Smooth muscle cell (in vitro differentiated cells): ENCODE measurements around the gene UMPS. TPM values are rescaled to one million over a fixed set of nuclear protein-coding genes. Genes with fewer than 3 reads are reported as not detected.
A peak's percentile ranks its signal among the peaks of the same experiment; 100 is the strongest.

Experiments used
- DNase-seq: peaks from one replicate; lab custom pipeline; 2025; ENCODE audit not compliant: unreplicated experiment; lab: John Stamatoyannopoulos, UW
- H2AFZ ChIP-seq: fragments of 200-600 bp; sonication (generic); 2 replicates; pipeline ENCODE4 v1.6.0; 2016; ENCODE audit warnings: antibody characterized with exemption, low read depth, mild to moderate bottlenecking
- H3F3A ChIP-seq: fragments of 200-600 bp; sonication (generic); 2 replicates; pipeline ENCODE4 v1.6.0; 2017; ENCODE audit warnings: antibody characterized with exemption, low read depth
- H3K27ac ChIP-seq: fragments of 200-600 bp; sonication (generic); 2 replicates; pipeline ENCODE4 v1.5.1; 2016; ENCODE audit warnings: low read depth, mild to moderate bottlenecking
- H3K27me3 ChIP-seq: fragments of 200-600 bp; sonication (generic); 2 replicates; pipeline ENCODE4 v1.6.1; 2016; ENCODE audit warnings: low read depth, mild to moderate bottlenecking
- H3K36me3 ChIP-seq: fragments of 200-600 bp; sonication (generic); 2 replicates; pipeline ENCODE4 v1.5.1; 2016; ENCODE audit warnings: low read depth
- H3K4me1 ChIP-seq: fragments of 200-600 bp; sonication (generic); 2 replicates; pipeline ENCODE4 v1.5.1; 2016; ENCODE audit warnings: low read depth
- H3K4me2 ChIP-seq: fragments of 200-600 bp; sonication (generic); 2 replicates; pipeline ENCODE4 v1.6.0; 2016; ENCODE audit warnings: mild to moderate bottlenecking
- H3K4me3 ChIP-seq: fragments of 200-600 bp; sonication (generic); 2 replicates; pipeline ENCODE4 v1.5.1; 2016; ENCODE audit warnings: mild to moderate bottlenecking
- H3K79me2 ChIP-seq: fragments of 200-600 bp; sonication (generic); 2 replicates; pipeline ENCODE4 v1.6.0; 2016; ENCODE audit warnings: low read depth, mild to moderate bottlenecking
- H3K9ac ChIP-seq: fragments of 200-600 bp; sonication (generic); 2 replicates; pipeline ENCODE4 v1.6.0; 2016; ENCODE audit warnings: low read depth
- H3K9me3 ChIP-seq: fragments of 200-600 bp; sonication (generic); replicated peaks from 2 replicates; pipeline ENCODE4 v1.5.1; 2016; ENCODE audit warnings: low read depth
- H4K20me1 ChIP-seq: fragments of 200-600 bp; sonication (generic); 2 replicates; pipeline ENCODE4 v1.6.0; 2016; ENCODE audit warnings: low read depth
- WGBS: methylation state at CpG from one replicate; pipeline ENCODE4 v1.1.7; 2016; ENCODE audit warnings: low lambda C conversion rate; 5-methylcytosine and 5-hydroxymethylcytosine counted together
- polyA plus RNA-seq: library from polyadenylated mRNA; unstranded; fragments of >200 nt; fragmentation: Nextera tagmentation; extraction: Ambion mirVana; gene quantifications from 2 replicates; pipeline ENCODE4 v1.2.1, GENCODE V29; 2016
- total RNA-seq: library from RNA; depleted of rRNA; stranded (reverse); fragments of >200 nt; gene quantifications from 2 replicates; pipeline ENCODE4 v1.2.3, GENCODE V29; 2014
- TF ChIP-seq, protein P1 (sequence below): fragments of 200-600 bp; sonication (generic); IDR thresholded peaks from 2 replicates; pipeline ENCODE4 v1.5.1; 2017; ENCODE audit warnings: borderline replicate concordance, mild to moderate bottlenecking, antibody characterized with exemption; ENCODE audit not compliant: insufficient read depth, poor library complexity, severe bottlenecking

UMPS gene
- total and polyA plus RNA-seq, 2 experiments from 2014 or later = 22.3 to 79.2 TPM

DNA sequence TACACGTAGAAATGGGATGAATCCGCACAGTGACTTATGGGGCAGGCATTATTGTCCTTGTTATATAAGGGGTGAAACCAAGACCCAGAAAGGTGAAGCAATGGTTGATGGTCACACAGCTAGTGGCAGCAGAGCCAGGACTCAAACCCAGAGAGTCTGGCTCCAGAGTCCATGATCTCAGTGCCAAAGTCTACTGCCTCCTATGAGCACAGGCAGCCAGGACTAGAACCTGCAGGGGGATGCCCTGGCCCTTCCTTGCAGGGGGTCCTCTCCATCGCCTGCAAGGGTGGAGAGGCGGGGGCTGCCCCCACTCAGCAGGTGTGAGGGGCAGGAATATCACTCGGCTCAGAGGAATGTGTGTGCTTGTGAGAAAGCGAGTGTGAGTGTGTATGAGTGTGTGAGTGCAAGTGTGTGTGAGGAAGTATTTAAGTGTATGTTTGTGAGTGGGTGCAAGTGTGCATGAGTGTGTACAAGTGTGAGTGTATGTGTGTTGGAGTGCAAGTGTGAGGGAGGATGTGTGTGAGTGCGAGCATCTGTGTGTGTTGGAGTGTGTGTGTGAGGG is 44.7 kb downstream of the UMPS start:
- Histone ChIP-seq H3K27ac (peak overlapping the region; percentile 42), H3F3A (peaks cover 30% of the 10 kb centered on the region), H3K79me2 (peaks cover 14% of the 10 kb centered on the region), H3K4me1 (peaks cover 26% of the 10 kb centered on the region), H3K36me3 (no peaks in the 10 kb centered on the region), H3K27me3 (no peaks in the 10 kb centered on the region), H3K4me2 (peak overlapping the region; percentile 1), H3K9ac (no peak overlapping the region), H3K4me3 (no peak overlapping the region), H2AFZ (no peak overlapping the region), H3K9me3 (no peaks in the 10 kb centered on the region), H4K20me1 (no peaks in the 10 kb centered on the region)
- TF ChIP-seq, protein P1, sequence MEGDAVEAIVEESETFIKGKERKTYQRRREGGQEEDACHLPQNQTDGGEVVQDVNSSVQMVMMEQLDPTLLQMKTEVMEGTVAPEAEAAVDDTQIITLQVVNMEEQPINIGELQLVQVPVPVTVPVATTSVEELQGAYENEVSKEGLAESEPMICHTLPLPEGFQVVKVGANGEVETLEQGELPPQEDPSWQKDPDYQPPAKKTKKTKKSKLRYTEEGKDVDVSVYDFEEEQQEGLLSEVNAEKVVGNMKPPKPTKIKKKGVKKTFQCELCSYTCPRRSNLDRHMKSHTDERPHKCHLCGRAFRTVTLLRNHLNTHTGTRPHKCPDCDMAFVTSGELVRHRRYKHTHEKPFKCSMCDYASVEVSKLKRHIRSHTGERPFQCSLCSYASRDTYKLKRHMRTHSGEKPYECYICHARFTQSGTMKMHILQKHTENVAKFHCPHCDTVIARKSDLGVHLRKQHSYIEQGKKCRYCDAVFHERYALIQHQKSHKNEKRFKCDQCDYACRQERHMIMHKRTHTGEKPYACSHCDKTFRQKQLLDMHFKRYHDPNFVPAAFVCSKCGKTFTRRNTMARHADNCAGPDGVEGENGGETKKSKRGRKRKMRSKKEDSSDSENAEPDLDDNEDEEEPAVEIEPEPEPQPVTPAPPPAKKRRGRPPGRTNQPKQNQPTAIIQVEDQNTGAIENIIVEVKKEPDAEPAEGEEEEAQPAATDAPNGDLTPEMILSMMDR = no peak
- DNase-seq = no peak
- WGBS = 88% methylated on average over 7 of the region's 7 CpGs

DNA sequence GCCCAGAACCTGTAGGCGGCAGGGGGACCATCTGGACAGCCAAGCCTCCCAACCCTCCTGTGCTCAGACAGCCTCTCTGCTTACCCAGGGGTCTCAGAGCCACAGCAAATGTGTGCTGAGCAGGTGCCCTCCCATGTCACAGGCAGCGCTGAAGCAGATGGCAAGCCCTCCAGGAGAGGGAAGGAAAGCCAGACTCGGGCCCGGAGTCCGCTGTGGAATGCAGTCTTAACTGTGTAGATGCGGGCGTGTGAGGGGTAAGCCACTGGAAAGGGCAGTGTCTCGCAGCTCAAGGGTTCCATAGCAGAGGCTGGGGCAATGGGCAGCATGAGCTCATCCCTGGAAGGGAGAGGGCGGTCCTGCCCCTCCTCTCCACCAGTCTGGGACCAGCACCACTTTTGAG is 45.6 kb downstream of the UMPS start:
- H3K79me2 ChIP-seq = peaks cover 14% of the 10 kb centered on the region
- 91% methylated on average over 9 of the region's 9 CpGs for WGBS
- H2AFZ ChIP-seq = no peak overlapping the region
- H3K27ac ChIP-seq = no peak overlapping the region
- H3K9me3 ChIP-seq = no peaks in the 10 kb centered on the region
- no peak overlapping the region for H3K4me3 ChIP-seq
- TF ChIP-seq, protein P1 = no peak
- H3K36me3 ChIP-seq = no peaks in the 10 kb centered on the region
- no peaks in the 10 kb centered on the region for H3K27me3 ChIP-seq
- H3F3A ChIP-seq = peaks cover 33% of the 10 kb centered on the region
- H3K9ac ChIP-seq = no peak overlapping the region
- H3K4me2 ChIP-seq = no peak overlapping the region
- peaks cover 25% of the 10 kb centered on the region for H3K4me1 ChIP-seq
- DNase-seq = no peak
- H4K20me1 ChIP-seq = no peaks in the 10 kb centered on the region

DNA sequence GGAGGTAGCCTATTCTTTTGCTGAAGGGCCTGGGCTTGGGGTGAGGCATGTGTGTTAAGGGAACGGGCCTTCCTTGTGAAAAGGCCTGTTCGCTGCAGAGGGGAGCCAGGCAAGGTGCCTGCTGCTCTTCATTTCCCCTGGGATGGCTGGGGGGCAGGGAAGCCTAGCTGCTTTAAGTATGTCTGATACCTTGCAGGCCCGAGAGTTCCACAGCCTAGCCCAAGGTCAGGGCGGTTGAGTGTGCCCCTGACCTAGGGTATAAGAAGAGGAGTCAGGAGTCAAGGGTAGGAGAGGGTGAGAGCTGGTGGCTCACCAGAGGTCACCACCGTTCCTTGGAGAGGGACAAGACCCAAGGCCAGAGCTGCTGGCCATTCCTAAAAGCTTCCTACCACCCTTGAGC is 46.6 kb downstream of the UMPS start:
- Histone ChIP-seq H3K4me2 (no peak overlapping the region), H3K9ac (no peak overlapping the region), H3K79me2 (peaks cover 14% of the 10 kb centered on the region), H3F3A (peaks cover 24% of the 10 kb centered on the region), H3K27ac (no peak overlapping the region), H4K20me1 (no peaks in the 10 kb centered on the region), H2AFZ (no peak overlapping the region), H3K4me3 (no peak overlapping the region), H3K4me1 (peaks cover 20% of the 10 kb centered on the region), H3K36me3 (no peaks in the 10 kb centered on the region), H3K9me3 (no peaks in the 10 kb centered on the region), H3K27me3 (no peaks in the 10 kb centered on the region)
- no peak for DNase-seq
- TF ChIP-seq, protein P1 = no peak
- 99% methylated on average over 5 of the region's 5 CpGs for WGBS
